Activated T-cell treated with anti-CD3 and anti-CD28 coated beads, Interleukin-2, amount 50 U/mL, for 72 hours (primary cell): ENCODE results near the gene TNS4. TPM values are rescaled to one million over a fixed set of nuclear protein-coding genes. Genes with fewer than 3 reads are reported as not detected.

Experiments
- ATAC-seq, 2 donors: fragments of 150-1000 bp; cut with Tn5 transposase; replicated peaks in 1 of 2; 2 replicates each; pipeline ENCODE4 v1.10.0; 2021; ENCODE audit warnings: moderate library complexity in 2 of 2, mild to moderate bottlenecking in 1 of 2
- DNase-seq, 2 donors: peaks; one replicate each; pipeline ENCODE4 v3.0.0; 2021 to 2022; ENCODE audit warnings: mixed read lengths in 1 of 2
- H3K27ac Mint-ChIP-seq: one replicate; pipeline ENCODE4 v1.8.0; 2022; ENCODE audit warnings: mild to moderate bottlenecking, moderate library complexity, mixed read lengths
- H3K27me3 Mint-ChIP-seq: one replicate; pipeline ENCODE4 v1.8.0; 2022; ENCODE audit warnings: low read depth, mixed read lengths
- H3K36me3 Mint-ChIP-seq, 2 donors: one replicate each; pipeline ENCODE4 v1.8.0; 2022; ENCODE audit warnings: mixed read lengths in 2 of 2, mild to moderate bottlenecking in 1 of 2; ENCODE audit not compliant: insufficient read depth in 2 of 2
- H3K4me1 Mint-ChIP-seq: one replicate; pipeline ENCODE4 v1.8.0; 2022; ENCODE audit warnings: low read depth, mixed read lengths
- H3K4me3 Mint-ChIP-seq, 2 donors: one replicate each; pipeline ENCODE4 v1.8.0; 2022; ENCODE audit warnings: mild to moderate bottlenecking in 2 of 2, mixed read lengths in 2 of 2, moderate library complexity in 2 of 2
- H3K9me3 Mint-ChIP-seq, 2 donors: one replicate each; pipeline ENCODE4 v1.8.0; 2022; ENCODE audit warnings: mixed read lengths in 2 of 2
- total RNA-seq, 2 donors: library from RNA; stranded (reverse); gene quantifications; one replicate each; pipeline ENCODE4 v1.2.3, GENCODE V29; 2022

Gene TNS4
- total RNA-seq, 2 donors from 2014 or later, result 9.9 to 10.6 TPM

GRCh38 chr17:40540448-40540847, 39.0 kb upstream of the TNS4 start:
- H3K27me3 Mint-ChIP-seq, result no peaks in the 10 kb centered on the region
- peak overlapping the region; percentile 79 to 92 for H3K4me3 Mint-ChIP-seq
- H3K9me3 Mint-ChIP-seq, result no peaks in the 10 kb centered on the region
- peaks cover 1 to 5% of the 10 kb centered on the region in 2 donors for H3K36me3 Mint-ChIP-seq
- DNase-seq (peak; percentile 83 to 90), ATAC-seq (peak; percentile 50 to 54)
- H3K4me1 Mint-ChIP-seq, result peaks cover 92% of the 10 kb centered on the region
- peak overlapping the region; percentile 92 for H3K27ac Mint-ChIP-seq

- ATAC-seq, result no peak
- Mint-ChIP-seq H3K4me3 (peak overlapping the region; percentile 79 to 92), H3K4me1 (peaks cover 93% of the 10 kb centered on the region), H3K36me3 (peaks cover 0 to 5% of the 10 kb centered on the region in 2 donors), H3K27me3 (no peaks in the 10 kb centered on the region), H3K27ac (peak overlapping the region; percentile 92), H3K9me3 (no peaks in the 10 kb centered on the region)
- DNase-seq, result no peak
Measured at GRCh38 chr17:40539711-40540411, 38.4 kb upstream of the TNS4 start.

- H3K36me3 Mint-ChIP-seq, result peaks cover 0 to 5% of the 10 kb centered on the region in 2 donors
- H3K4me1 Mint-ChIP-seq, result peaks cover 98% of the 10 kb centered on the region
- no peaks in the 10 kb centered on the region for H3K9me3 Mint-ChIP-seq
- ATAC-seq (no peak), DNase-seq (no peak)
- H3K4me3 Mint-ChIP-seq, result peak overlapping the region in 1 of 2 donors; percentile 24
- no peak overlapping the region for H3K27ac Mint-ChIP-seq
- no peaks in the 10 kb centered on the region for H3K27me3 Mint-ChIP-seq
Measured at GRCh38 chr17:40538936-40539705, 37.7 kb upstream of the TNS4 start.

GRCh38 chr17:40538019-40538935, 36.9 kb upstream of the TNS4 start:
- H3K4me1 Mint-ChIP-seq, result peaks cover 98% of the 10 kb centered on the region
- no peak for ATAC-seq
- H3K36me3 Mint-ChIP-seq, result peaks cover 0 to 11% of the 10 kb centered on the region in 2 donors
- H3K27ac Mint-ChIP-seq, result no peak overlapping the region
- no peaks in the 10 kb centered on the region for H3K9me3 Mint-ChIP-seq
- H3K4me3 Mint-ChIP-seq, result peak overlapping the region in 1 of 2 donors; percentile 17
- no peak for DNase-seq
- H3K27me3 Mint-ChIP-seq, result no peaks in the 10 kb centered on the region

GRCh38 chr17:40536295-40537171, 35.1 kb upstream of the TNS4 start:
- DNase-seq (no peak), ATAC-seq (no peak)
- peak overlapping the region; percentile 45 to 56 for H3K4me3 Mint-ChIP-seq
- no peaks in the 10 kb centered on the region for H3K9me3 Mint-ChIP-seq
- peaks cover 98% of the 10 kb centered on the region for H3K4me1 Mint-ChIP-seq
- H3K27me3 Mint-ChIP-seq, result no peaks in the 10 kb centered on the region
- no peak overlapping the region for H3K27ac Mint-ChIP-seq
- peaks cover 1 to 15% of the 10 kb centered on the region in 2 donors for H3K36me3 Mint-ChIP-seq

- H3K4me3 Mint-ChIP-seq, result peak overlapping the region; percentile 45 to 56
- no peak overlapping the region for H3K27ac Mint-ChIP-seq
- H3K9me3 Mint-ChIP-seq, result no peaks in the 10 kb centered on the region
- ATAC-seq (no peak), DNase-seq (no peak)
- H3K4me1 Mint-ChIP-seq, result peaks cover 98% of the 10 kb centered on the region
- H3K27me3 Mint-ChIP-seq, result no peaks in the 10 kb centered on the region
- peaks cover 1 to 16% of the 10 kb centered on the region in 2 donors for H3K36me3 Mint-ChIP-seq
Measured at GRCh38 chr17:40535924-40536294, 34.5 kb upstream of the TNS4 start.

- no peak for DNase-seq
- Mint-ChIP-seq H3K36me3 (peaks cover 1 to 16% of the 10 kb centered on the region in 2 donors), H3K4me3 (no peak overlapping the region), H3K4me1 (peaks cover 98% of the 10 kb centered on the region), H3K27ac (no peak overlapping the region), H3K27me3 (no peaks in the 10 kb centered on the region), H3K9me3 (no peaks in the 10 kb centered on the region)
- no peak for ATAC-seq
Measured at GRCh38 chr17:40535438-40535837, 34.0 kb upstream of the TNS4 start.

GRCh38 chr17:40534371-40535189, 33.2 kb upstream of the TNS4 start:
- Mint-ChIP-seq H3K4me1 (peaks cover 98% of the 10 kb centered on the region), H3K36me3 (peaks cover 1 to 16% of the 10 kb centered on the region in 2 donors), H3K9me3 (no peaks in the 10 kb centered on the region), H3K4me3 (peak overlapping the region; percentile 38 to 91), H3K27me3 (no peaks in the 10 kb centered on the region), H3K27ac (no peak overlapping the region)
- no peak for ATAC-seq
- DNase-seq, result no peak

- peaks cover 98% of the 10 kb centered on the region for H3K4me1 Mint-ChIP-seq
- ATAC-seq (no peak), DNase-seq (no peak)
- peak overlapping the region; percentile 91 to 97 for H3K4me3 Mint-ChIP-seq
- peaks cover 1 to 16% of the 10 kb centered on the region in 2 donors for H3K36me3 Mint-ChIP-seq
- no peaks in the 10 kb centered on the region for H3K27me3 Mint-ChIP-seq
- no peaks in the 10 kb centered on the region for H3K9me3 Mint-ChIP-seq
- H3K27ac Mint-ChIP-seq, result peak overlapping the region; percentile 70
Measured at GRCh38 chr17:40533896-40534295, 32.5 kb upstream of the TNS4 start.

GRCh38 chr17:40532520-40533253, 31.3 kb upstream of the TNS4 start:
- H3K36me3 Mint-ChIP-seq, result peaks cover 1 to 16% of the 10 kb centered on the region in 2 donors
- ATAC-seq, result no peak
- no peaks in the 10 kb centered on the region for H3K9me3 Mint-ChIP-seq
- peak overlapping the region; percentile 91 to 97 for H3K4me3 Mint-ChIP-seq
- H3K27ac Mint-ChIP-seq, result peak overlapping the region; percentile 97
- no peak for DNase-seq
- no peaks in the 10 kb centered on the region for H3K27me3 Mint-ChIP-seq
- peaks cover 94% of the 10 kb centered on the region for H3K4me1 Mint-ChIP-seq
